BJ (cell line): Measurements from ENCODE around the gene IFIH1. TPM values are rescaled to one million over a fixed set of nuclear protein-coding genes. Genes with fewer than 3 reads are reported as not detected.

ENCODE experiments used
- CTCF ChIA-PET: fragments of 350-600 bp; formaldehyde crosslinking; extraction: SDS; loops from one replicate; lab custom pipeline; 2021; ENCODE audit warnings: antibody characterized with exemption, inconsistent platforms; lab: Yijun Ruan, JAX
- POLR2A ChIA-PET: fragments of 300-600 bp; sonication (Branson Sonifier 250); formaldehyde crosslinking; extraction: SDS; loops from one replicate; lab custom pipeline; 2021; ENCODE audit warnings: antibody characterized with exemption; lab: Charles Lee
- DNase-seq: peaks from one replicate; pipeline ENCODE4 v3.0.0-alpha.2; 2011; ENCODE audit warnings: low read depth
- H3K27me3 ChIP-seq: 2 replicates; pipeline ENCODE4 v1.6.0; 2011; ENCODE audit warnings: low read length; ENCODE audit not compliant: control insufficient read depth, insufficient read depth
- H3K36me3 ChIP-seq: 2 replicates; pipeline ENCODE4 v1.5.1; 2011; ENCODE audit warnings: low read length; ENCODE audit not compliant: control insufficient read depth, insufficient read depth
- H3K4me3 ChIP-seq: 2 replicates; pipeline ENCODE4 v1.5.1; 2011; ENCODE audit warnings: low read depth, mild to moderate bottlenecking, control low read depth, low read length
- polyA plus RNA-seq: library from polyadenylated mRNA; depleted of rRNA; stranded (reverse); fragments of >200 nt; gene quantifications from 2 replicates; pipeline ENCODE4 v1.2.3, GENCODE V29; 2011
- TF ChIP-seq, protein P1 (sequence below): IDR thresholded peaks from 2 replicates; pipeline ENCODE4 v1.5.1; 2011; ENCODE audit warnings: low read depth, mild to moderate bottlenecking, control low read depth, inconsistent platforms, low read length, moderate library complexity; ENCODE audit not compliant: insufficient read depth

Gene IFIH1
- polyA plus RNA-seq, 1 experiment: 0.47 TPM

DNA sequence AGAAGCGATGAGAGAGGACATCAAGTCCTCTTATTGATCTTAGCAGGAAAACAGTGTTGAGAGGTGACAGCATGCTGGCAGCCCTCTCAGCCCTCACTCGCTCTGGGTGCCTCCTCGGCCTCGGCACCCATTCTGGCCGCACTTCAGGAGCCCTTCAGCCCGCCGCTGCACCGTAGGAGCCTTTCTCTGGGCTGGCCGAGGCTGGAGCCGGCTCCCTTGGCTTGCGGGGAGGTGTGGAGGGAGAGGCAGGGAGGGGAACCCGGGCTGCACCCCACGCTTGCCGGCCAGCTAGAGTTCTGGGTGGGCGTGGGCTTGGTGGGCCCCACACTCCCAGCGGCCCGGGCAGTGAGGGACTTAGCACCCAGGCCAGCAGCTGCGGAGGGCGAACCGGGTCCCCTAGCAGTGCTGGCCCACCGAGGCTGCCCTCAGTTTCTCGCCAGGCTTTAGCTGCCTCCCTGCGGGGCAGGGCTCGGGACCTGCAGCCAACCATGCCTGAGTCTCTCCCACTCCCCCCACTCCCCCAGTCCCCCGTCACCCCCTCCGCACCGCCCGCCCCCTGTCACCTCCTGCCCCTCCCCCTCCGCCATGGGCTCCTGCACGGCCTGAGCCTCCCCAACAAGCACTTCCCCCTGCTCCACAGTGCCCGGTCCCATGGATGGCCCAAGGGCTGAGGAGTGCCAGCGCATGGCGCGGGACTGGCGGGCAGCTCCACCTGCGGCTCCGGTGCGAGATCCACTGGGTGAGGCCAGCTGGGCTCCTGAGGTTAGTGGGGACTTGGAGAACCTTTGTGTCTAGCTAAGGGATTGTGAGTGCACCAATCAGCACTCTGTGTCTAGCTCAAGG, 83.6 kb downstream of the IFIH1 start:
- Histone ChIP-seq H3K27me3 (no peaks in the 10 kb centered on the region), H3K4me3 (no peak overlapping the region), H3K36me3 (peaks cover 15% of the 10 kb centered on the region)
- DNase-seq: no peak
- TF ChIP-seq, protein P1, sequence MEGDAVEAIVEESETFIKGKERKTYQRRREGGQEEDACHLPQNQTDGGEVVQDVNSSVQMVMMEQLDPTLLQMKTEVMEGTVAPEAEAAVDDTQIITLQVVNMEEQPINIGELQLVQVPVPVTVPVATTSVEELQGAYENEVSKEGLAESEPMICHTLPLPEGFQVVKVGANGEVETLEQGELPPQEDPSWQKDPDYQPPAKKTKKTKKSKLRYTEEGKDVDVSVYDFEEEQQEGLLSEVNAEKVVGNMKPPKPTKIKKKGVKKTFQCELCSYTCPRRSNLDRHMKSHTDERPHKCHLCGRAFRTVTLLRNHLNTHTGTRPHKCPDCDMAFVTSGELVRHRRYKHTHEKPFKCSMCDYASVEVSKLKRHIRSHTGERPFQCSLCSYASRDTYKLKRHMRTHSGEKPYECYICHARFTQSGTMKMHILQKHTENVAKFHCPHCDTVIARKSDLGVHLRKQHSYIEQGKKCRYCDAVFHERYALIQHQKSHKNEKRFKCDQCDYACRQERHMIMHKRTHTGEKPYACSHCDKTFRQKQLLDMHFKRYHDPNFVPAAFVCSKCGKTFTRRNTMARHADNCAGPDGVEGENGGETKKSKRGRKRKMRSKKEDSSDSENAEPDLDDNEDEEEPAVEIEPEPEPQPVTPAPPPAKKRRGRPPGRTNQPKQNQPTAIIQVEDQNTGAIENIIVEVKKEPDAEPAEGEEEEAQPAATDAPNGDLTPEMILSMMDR: no peak
- ChIA-PET POLR2A (no interaction called here), CTCF (no interaction called here)

DNA sequence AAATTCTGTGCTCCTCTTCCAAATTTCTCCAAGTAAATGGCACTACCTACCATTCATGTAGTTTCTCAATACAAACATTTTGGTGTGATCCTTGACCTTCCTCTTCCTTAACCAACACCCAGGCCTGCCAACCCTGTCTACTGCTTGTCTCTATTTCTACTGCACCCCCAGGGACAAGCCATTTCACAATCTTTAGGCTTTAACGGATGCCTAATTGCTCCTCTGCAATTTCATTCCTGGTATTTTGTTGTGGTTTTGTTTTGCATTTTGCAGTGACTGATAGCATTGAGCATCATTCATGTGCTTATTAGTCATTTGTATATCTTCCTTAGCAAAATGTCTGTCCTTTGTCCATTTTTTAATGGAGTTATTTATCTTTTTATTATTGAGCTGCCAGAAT, 85.3 kb downstream of the IFIH1 start:
- TF ChIP-seq, protein P1: no peak
- POLR2A ChIA-PET: interaction anchor here (0.6 to 0.9 kb wide), 2 partner anchors 9 to 107 kb away, joined by 3 to 5 read pairs; no protein-coding TSS in a partner anchor
- Histone ChIP-seq H3K27me3 (no peaks in the 10 kb centered on the region), H3K36me3 (peaks cover 15% of the 10 kb centered on the region), H3K4me3 (no peak overlapping the region)
- CTCF ChIA-PET: interaction anchor here (1.9 kb wide), 1 partner anchor 20 kb away, joined by 6 read pairs; no protein-coding TSS in a partner anchor
- peak; percentile 48 for DNase-seq

DNA sequence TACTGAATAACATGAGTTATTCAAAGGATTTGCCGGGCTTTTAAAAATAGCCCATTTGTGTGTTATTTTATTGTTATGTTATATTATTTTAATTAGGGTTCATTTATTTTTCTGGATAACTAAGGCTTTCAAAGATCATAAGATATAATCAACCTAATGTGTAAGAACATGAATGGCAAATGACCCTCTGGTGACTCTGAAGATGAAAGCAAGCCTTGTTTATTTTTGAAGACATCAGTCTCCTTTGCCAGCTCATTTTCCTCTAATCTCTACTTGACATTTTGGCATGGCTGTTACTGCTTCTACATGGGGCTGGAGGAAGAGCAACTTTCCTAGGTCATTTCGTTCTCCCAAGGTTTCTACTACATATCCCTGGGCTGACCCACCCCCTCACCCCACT, 85.8 kb downstream of the IFIH1 start:
- no peaks in the 10 kb centered on the region for H3K27me3 ChIP-seq
- ChIA-PET POLR2A (no interaction called here), CTCF (interaction anchor here (1.0 to 1.9 kb wide), 3 partner anchors 9 to 20 kb away, joined by 6 to 7 read pairs (median 7); no protein-coding TSS in a partner anchor)
- no peak for DNase-seq
- H3K4me3 ChIP-seq: no peak overlapping the region
- peaks cover 16% of the 10 kb centered on the region for H3K36me3 ChIP-seq
- TF ChIP-seq, protein P1: no peak

DNA sequence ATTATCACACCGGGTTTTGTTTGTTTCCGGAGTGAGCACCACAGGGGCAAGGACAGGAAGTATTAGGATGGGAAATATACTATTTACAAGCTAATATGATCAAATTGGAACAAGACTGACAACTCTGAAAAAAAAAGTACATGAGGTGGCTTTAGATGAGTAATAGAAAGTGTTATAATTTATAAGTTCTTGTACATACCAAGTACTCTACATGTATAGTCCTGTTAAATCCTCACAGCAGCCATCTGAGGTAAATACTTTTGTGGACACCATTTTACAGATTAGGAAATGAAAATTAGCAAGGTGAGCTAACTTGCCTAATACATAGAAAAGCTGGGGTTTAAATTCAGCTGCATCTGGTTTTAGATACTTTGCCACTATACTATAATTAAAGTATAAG, 86.5 kb downstream of the IFIH1 start:
- TF ChIP-seq, protein P1: no peak
- H3K4me3 ChIP-seq: no peak overlapping the region
- CTCF ChIA-PET: interaction anchor here (1.0 to 1.9 kb wide), 4 partner anchors 10 to 66 kb away, joined by 3 to 7 read pairs (median 6); no protein-coding TSS in a partner anchor
- DNase-seq: no peak
- POLR2A ChIA-PET: no interaction called here
- peaks cover 16% of the 10 kb centered on the region for H3K36me3 ChIP-seq
- no peaks in the 10 kb centered on the region for H3K27me3 ChIP-seq

DNA sequence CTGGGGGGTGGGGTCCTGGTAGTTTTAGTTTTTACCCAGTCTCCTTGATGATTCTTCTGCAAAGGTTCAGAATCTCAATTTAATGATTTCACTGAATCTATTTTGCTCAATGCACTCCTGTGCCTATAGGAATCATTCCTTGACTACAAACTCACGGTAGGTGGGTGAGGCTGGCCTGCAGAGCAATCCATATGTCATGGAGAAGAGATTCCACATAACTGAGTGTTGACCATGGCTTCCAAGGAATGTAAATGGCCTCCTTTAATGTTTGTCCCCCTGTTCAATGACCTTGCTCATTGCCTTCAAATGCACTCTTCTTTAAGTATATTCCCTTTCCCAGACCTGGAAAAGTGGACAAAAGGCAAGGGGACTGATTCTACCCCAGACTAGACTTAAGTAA, 87.7 kb downstream of the IFIH1 start:
- POLR2A ChIA-PET: interaction anchor here (0.6 kb wide), 1 partner anchor 9 kb away, joined by 3 read pairs; no protein-coding TSS in a partner anchor
- CTCF ChIA-PET: interaction anchor here (1.1 to 2.9 kb wide), 3 partner anchors 10 to 67 kb away, joined by 3 to 13 read pairs (median 3); no protein-coding TSS in a partner anchor
- TF ChIP-seq, protein P1: no peak
- no peak for DNase-seq
- no peak overlapping the region for H3K4me3 ChIP-seq
- peaks cover 13% of the 10 kb centered on the region for H3K36me3 ChIP-seq
- H3K27me3 ChIP-seq: no peaks in the 10 kb centered on the region
